Midbrain (tissue), 1 donor: ENCODE data around the gene CLIC1.
A peak's percentile ranks its signal among the peaks of the same experiment; 100 is the strongest.

ENCODE experiments used
- DNase-seq: peaks from one replicate; lab custom pipeline; 2025; lab: John Stamatoyannopoulos, UW

Gene CLIC1

DNA sequence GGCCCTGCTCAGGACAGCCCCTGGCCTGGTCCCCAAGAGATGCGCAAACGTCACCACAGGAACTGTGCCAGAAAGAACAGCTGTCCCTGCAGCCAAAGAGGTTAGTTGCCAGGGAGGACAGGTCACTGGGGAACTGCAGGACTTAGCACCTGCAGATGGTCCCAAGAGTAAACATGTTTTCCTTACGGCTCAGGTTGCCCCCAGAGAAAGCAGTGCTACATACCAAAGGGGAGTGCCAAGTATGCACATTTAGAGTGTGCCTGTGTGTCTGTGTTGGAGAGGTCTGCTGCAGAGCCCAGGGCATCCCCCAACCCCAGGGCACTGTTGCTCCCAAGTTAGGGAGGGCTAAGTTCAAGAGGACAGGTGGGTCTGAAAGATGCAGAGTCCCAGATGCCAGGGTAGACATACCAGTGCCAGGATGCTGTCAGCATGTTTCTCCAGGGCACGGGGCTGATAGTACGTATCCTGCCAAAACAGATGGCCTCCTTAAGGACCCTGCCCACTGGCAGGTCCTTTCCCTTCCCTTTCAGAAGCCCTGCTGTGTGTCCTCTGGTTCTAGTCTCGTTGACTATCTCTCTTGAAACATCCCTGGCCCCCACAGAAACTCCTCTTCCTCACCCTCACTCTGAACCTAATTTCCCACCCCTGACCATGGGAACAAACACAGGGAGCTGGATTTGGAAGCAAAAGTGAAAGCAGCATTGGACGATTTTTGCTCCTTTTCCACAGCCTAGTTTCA, 34.5 kb downstream of the CLIC1 start:
- no peak for DNase-seq

DNA sequence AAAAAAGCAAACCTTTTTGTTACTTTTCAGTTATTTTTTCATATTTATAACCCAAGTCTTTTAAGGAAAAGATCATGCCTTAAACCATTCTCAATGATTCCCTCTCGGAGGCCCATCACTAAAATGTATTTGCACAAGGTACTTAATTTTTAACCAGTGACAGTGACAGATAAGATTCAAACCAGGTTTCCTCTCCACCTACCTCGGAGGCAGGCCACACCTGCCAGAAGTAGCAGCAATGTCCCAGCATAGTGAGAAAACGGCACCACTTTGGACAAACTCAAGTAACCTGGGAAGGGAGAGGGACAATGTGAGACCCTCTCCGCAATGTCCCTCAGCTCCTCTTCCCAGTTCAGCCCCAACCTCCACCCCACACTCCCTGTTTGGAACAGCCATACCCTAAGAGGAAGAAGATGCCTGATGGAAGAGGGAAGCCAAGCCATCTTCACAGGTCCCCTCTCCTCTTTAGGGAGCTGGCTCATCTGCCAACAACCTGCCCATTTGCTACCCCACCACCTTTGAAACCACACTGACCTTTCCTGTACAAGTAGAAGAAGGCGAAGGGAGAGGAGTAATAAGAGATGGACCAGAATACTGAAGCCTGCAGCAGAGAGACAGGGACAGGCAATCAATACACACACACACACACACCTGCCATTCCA, 35.5 kb downstream of the CLIC1 start:
- no peak for DNase-seq

DNA sequence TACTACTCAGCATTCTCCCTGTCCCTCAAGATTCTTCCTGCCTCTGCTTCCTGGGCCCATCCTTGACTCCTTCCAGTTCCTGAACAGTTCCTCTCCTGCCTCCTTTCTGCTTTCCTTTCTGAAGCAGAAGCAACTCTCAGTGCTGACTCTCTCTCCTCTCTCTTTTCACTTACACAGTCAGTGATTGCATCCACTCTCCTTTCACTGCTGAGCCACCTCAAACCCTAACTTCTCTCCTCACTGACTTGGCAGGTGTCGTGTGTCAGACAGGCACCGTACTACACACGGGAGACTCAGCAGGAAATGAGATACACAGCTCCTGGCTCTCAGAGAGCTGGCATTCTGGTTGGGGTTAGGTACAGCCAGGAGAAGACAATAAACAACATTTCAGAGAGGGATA, 38.8 kb downstream of the CLIC1 start:
- DNase-seq = no peak

DNA sequence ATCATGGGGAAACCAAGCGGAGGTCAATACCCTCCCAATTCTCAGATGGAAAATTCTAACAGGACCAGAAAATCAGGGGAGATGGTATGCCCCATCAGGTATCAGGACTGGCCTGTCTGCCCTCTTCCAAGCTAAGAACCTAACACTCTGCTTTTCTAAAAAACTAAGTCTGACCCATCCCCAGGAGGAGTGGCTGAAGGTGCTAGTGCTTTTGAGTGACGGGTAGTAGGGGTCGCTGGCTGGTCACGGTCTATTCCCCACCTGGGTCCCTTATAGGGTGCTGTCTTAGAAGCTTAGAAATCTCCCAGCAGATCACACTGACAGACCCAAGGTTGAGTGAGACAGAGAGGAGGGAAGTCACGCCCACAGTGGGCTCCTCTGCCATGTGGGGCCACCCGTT, 42.8 kb downstream of the CLIC1 start:
- no peak for DNase-seq

DNA sequence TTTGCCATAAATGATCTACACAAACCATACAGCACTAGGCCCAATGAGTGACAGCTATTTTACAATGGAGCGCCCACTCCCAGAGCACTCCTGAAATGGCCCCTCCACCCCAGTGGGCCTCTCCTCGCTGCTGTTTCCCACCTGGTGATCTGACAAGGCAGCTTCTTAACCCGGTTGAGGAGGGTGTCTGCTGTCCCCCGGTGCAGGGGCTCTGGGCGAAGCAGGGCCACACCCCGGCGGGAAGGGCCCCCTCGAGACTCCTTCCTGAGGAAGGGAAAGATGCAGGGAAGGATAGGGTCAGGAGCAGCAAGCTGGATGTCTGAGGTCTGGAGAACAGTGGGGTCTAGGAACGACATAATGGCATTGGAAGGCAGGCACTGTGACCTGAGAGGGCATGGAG, 43.4 kb downstream of the CLIC1 start:
- DNase-seq = no peak

DNA sequence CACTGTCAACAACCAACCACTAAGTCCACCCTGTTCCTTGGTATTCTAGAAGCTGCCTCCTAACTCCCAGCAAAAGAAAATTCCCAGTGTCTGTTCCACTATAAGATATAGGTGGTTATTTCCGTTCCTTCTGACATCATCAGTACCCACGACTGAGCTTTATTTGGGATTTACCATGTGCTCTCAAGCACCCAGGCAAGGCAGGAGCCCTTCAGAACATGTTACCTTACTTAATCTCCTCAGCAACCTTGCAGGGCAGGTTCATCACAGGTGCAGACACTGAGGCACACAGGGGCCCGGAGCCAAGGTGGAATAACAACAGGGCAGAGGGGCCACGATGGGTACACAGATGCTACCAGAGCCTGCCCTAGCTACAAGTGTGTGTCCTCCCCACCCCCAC, 44.0 kb downstream of the CLIC1 start:
- DNase-seq = no peak

DNA sequence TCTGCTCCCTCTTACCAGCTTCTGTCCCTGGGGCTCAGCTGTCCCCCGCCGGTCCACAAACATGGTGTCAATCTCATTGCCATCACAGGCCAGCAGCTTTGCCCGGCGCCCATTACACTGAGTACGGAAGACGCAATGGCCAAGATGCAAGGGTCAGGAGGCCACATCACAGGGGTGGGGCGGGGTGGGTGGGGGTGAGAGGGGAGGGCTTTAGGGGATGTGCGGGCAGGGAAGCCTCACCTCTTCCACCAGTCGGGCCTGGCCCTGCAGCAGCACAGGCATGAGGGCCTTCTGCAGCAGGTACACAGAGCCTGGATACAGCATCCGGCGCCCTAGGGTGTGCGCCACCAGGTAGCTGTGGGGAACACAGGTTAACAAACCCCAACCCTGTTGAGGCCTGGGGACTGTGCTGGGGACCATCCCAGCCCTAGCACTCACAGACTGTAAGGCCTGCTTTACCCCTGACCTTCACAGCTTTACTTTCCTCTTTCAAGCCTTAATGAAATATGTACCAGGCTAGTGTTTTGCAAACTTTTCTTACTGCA, 44.7 kb downstream of the CLIC1 start:
- DNase-seq = no peak

DNA sequence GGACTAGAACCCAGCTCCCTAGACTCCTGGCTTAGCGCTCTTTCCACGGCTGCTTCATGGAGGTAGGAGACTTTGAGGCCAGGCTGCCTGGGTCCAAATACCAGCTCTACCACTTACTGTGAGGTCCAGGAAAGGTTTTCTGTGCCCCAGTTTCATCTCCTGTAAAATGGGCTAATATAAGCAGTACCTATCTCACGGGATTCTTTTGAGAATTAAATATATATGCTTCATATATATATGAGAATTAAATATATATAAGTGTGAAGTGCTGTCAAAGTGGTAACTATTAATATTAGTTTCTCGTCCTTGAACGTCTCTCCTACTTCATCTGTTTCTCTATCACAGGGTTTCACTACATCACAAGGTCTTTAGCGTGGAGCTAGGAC, 45.3 kb downstream of the CLIC1 start:
- DNase-seq = no peak

DNA sequence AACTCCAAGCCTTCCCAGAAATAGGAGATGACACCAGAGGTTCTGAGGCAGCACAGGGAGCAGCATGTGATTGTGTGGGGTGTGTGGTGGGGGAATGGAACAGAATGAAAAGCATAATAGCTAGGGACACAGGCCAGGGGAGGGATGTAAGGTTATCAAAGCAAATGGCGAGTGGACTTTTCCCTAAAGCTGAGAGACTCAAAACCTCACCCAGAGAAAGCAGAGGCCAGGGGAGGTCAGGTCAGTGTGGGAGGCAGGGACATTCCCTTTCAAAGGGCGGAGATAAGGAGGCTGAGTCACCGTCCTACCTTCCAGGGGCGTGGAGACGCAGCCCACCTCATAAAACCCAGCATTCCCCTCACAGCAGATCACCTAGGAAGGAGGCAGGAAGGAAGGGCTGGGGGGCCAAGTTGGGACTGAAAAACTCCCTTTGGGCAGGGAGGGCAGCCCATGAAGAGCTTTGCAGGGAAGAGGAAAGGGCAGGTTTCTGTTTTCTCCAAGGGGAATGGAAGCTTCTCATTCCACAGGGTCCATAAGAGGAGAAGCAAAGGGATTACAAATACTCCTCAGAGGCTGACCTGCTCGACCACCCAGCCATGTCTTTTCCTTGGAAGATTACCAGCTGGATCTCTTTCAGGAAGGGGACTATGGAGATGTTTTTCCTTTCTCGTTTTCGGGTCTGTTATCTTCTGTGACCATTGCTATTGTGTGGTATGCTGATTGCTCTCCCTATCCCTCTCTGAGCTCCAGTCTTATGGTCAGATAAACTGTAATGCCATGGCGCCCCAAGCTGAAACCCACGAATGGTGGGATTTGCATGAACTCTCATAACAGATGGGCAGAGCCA, 45.9 kb downstream of the CLIC1 start:
- DNase-seq = no peak

DNA sequence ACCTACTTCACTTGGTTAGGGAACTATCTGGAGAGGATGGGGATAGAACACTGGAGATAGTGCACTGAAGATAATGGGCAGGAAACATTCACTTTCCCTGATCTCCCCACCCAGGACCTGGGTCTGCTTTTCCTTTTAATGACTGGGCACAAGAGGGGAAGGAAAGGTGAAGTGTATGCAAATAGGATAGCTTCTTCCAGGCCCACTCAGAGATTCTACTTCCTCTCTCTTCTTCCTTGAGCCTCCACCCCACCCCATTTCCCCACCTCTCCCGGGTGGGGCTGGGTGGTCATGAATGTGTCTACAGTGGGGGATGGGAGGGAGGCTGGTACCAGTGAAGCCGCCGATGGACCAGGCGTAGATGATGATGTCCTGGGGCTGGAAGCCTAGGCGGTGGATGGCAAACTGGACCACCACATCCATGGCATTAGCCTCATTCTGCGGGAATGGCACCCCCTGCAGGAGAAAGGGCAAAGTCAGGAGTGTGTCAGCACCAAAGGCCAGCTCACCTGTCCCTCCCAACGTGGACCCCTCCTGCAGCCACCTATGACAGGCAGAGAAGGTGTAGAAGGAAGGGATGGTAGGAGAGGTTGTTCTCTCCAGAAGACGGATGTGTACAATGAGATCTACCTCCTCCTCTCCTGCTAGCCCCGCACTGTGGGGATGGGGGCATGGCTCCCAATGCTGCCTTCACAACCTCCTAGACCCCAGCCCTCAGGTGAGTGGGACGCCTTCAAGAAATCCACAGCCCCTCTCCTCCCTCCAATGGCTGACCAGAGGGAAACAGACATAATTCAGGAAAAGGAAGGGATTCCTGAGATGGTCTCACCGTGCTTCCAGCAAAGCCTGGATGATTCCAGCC, 46.9 kb downstream of the CLIC1 start:
- no peak for DNase-seq

DNA sequence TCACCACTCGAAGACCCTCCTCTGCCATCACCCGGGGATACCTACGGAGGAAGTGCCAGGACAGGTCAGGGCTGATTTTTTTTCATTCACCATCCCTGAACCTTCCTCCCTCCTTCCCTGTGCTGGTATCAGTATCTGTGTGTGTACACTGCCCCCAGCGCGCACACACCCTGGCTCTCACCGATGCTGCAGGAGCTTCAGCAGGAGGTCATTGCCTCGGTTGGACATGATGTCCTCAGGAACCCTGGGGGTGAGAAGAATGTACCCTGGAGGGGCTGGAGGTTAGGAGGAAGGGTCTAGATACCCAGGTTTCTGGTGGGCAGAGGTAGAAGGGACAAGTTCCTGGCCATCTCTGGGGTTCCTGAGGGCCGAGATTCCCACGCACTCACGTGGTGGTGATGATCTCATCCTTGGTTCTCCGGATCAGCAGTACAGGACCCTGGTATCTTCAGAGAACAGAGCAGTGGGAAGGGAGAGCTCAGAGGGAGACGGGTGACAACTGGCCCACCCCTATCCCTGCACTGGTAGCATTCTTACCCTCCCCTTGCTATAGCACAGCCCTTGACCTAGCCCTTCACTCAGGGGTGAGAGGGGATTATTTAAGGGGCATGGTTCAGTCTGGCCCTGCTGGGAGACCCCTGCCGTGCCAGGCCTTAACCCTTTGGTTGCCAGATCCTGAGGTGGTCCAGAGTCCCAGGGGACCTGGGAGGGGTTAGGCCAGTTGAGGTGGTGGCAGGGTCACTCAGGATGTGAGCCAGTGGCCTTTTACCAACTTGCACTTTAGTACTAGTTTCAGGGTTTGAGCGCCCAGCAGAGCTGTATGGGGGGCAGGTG, 48.3 kb downstream of the CLIC1 start:
- no peak for DNase-seq

DNA sequence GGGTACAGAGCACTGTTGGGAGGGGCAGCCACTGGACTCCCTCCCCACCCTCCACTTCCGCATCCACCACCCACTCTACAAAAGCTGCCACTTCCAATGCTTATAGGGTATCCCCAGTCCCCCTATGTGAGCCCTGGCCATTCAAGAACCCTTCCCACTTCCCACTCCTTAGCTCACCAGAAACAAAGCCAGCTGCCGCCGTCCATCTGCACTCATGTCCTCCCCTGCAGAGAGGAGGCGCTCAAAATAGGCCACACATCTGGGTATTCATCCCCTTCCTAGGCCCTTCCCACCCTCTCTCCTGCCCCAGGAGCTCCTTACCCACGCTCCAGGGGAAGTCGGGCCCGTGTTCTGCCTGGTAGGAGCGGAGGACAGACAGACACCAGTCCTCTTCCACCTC, 49.0 kb downstream of the CLIC1 start:
- no peak for DNase-seq

DNA sequence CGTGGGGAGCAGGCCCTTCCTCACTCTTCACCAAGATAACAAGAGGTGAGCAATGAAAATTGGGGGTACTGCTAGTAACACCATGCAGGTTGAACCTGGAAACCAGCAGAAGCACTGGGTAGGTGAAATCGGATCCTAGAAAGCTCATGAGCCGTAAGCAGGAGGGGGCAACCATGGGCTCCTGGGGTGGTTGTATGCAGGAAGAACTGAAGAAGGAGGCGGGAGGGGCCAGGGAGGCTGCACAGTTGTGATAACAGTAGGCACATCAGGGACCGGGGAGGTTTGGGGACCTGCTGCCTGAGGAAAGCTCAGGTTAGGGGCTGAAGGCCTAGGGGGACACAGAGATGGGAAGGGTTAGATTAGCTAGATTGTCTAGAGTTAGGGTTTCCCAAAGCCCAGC, 49.8 kb downstream of the CLIC1 start:
- no peak for DNase-seq

DNA sequence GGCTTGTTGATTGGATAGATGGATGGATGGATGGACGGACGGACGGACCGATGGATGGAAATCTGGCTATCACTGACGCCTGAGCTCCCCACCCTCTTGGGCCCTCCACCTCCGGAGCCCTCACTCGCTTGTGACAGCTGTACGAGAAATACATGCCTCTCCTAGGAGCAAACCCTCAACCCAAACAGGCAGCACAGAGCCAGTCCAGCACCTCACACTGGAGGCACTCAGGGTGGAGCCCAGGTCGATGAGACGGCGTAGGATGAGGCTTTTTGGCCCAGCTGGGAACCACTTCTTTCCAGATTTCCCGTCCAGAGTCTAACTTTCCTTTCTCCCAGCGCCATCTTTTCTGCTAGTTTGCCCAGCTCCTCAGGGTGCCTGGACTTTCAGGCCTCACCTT, 52.7 kb downstream of the CLIC1 start:
- DNase-seq = no peak

DNA sequence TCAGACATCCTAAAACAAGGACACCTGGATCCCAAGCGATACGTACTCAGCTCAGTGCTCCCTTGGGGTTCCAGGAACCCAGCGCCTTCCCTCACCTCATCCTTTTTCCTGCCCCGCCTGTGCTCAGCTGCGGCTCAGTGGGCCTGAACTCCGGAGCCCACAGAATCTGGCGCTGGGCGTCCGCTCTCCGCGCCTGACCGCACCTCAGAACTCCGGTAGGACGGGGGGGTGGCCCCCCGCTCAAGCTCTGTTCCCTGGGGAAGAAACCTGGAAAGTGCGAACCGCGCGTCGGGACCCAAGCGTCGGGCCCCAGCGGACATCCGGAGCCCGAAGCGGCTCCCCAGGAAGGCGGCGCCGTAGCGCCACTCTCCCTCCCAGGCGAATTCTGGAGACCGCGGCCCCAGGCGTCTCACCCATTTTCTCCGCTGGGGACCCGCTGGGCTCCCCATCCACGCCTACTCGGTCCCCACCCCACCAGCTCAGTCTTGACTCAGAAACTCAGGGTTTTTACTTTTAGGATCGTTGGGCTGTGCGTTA, 55.1 kb downstream of the CLIC1 start:
- peak; percentile 32 for DNase-seq
